ENCODE measurements around the gene CEP85.

The CEP85 gene

GRCh38 chr1:26233903-26234643 lies at the start of gene CEP85:
TSS of gene CEP85 (plus strand) at chr1:26234200. CDS start at chr1:26239784, 5,584 bp downstream.
- DNase-seq = peak; percentile 96

GRCh38 chr1:26184883-26185282 lies 49.1 kb upstream of the CEP85 start:
- DNase-seq = no peak

DNA sequence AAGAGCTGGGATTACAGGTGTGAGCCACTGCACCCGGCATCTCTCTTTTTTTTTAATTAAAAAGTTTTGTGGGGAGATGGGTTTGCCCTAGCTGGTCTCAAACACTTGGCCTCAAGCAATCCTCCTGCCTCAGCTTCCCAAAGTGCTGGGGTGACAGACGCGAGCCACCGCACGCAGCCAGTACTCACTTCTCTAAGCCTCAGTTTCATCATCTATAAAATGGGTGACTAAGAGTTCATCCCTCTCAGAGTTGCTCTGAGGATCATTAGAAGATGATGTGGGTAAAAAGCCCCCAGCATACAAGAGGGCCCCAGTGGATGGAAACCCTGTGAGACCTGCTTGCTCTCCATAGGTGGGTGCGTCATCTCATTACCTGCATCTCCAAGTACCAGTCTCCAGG lies 46.1 kb upstream of the CEP85 start:
- DNase-seq = no peak

DNA sequence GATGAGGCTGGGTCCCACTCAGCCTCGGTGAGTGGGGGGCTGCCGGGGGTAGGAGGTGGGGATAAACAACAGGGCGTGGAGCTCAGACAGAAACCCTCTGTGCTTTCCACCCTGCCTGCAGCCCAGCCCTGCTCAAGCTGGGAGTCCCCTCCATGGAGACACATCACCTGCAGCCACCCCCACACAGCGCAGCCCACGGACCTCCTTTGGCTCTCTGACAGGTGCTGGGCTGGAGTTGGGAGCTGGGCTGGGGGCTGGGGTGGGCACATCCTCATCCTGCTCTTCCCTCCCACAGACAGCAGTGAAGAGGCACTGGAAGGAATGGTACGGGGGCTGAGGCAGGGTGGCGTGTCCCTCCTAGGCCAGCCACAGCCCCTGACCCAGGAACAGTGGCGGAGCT lies 45.5 kb upstream of the CEP85 start:
- no peak for DNase-seq

- no peak for DNase-seq
Measured at GRCh38 chr1:26189331-26189730, 44.7 kb upstream of the CEP85 start.

GRCh38 chr1:26189751-26190275 lies 44.2 kb upstream of the CEP85 start:
- no peak for DNase-seq

DNA sequence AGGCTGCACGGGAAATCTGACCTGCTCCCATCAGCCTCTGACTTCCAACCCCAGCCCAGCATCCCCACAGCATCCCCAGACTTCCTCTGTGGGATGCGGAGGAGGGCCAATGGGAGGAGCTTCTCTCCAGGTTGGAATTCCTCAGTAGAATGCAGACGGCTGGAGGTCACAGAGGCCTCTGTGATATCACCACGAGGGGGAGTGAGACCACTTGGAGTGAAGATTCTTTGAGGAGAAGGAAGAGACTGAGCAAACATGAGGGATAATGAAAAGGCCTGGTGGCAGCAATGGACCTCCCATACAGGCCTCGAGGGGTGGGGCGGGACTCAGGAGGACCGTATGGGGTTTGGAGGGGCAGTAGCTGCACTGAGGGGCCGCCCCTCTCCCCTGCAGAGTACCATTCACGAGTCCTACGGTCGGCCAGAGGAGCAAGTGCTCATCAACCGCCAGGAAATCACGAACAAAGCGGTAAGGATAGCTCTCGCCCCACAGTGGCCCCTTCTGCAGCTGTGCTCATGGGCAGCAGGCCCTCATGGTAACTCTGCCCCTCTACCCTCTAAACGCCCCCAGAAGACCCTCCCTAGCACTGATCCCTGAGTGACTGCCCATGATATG lies 43.5 kb upstream of the CEP85 start, which contains the start of gene CATSPER4:
Gene CATSPER4 (plus strand): TSS at position 230 of the 615 bp plus-strand sequence. CDS start 26 bp downstream, at position 256.
- DNase-seq = no peak

- DNase-seq = no peak
Measured at GRCh38 chr1:26191739-26192138, 42.3 kb upstream of the CEP85 start.

DNA sequence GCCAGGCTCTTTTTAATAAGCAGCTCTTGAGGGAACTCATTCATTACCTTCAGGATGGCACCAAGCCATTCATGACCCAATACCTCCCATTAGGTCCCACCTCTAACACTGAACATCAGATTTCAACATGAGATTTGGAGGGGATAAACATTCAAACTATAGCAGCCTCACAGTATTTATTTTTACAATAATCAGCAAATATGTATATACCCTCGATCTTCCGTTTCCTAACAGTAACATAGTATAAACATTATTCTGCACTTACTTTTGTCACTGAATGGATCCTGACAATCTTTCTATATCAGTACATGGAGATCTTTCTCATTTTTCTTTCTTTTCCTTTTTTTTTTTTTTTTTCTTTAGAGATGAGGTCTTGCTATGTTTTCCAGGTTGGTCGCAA lies 38.2 kb upstream of the CEP85 start:
- no peak for DNase-seq

DNA sequence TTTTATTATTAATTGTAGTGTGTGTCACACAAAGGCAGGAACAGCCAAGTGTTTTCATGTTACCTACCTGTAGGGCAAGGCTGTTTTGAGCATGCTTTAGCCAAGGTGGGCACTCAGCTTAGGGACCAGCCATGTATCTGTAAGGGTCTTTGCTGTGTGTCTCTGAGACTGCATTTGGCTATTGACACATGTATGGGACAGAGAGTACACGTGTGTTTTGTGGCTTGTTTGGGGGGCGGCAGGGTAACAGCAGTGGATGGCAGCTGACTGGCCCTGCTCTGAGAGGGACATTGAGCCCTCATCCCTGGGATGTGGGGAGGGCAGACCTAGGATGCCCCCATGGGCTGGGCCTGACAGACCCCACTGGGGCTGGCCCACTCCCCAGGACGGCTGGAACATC lies 36.7 kb upstream of the CEP85 start:
- DNase-seq = no peak

- no peak for DNase-seq
Measured at GRCh38 chr1:26197813-26198212, 36.2 kb upstream of the CEP85 start.

DNA sequence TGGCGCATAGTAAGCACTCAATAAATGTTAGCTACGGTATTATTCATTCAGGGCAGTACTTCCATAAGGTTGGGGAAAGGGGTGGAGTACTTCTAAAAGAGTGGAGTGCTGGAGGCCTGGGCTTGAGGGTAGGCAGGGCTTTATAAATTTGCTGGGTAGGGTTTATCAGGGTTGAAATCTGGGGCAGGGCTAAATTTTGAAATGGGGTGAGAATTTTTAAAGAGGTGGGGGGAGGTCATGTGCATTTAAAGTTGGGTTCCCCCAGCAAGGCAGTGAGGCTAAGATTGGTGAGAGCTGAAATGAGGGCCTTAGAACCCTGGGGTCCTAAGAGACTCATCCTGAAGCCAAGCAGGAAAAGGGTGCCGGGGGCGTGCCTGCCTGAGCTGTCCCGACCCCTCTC lies 33.6 kb upstream of the CEP85 start:
- DNase-seq = no peak

GRCh38 chr1:26203642-26204318 lies 30.2 kb upstream of the CEP85 start:
- no peak for DNase-seq

DNA sequence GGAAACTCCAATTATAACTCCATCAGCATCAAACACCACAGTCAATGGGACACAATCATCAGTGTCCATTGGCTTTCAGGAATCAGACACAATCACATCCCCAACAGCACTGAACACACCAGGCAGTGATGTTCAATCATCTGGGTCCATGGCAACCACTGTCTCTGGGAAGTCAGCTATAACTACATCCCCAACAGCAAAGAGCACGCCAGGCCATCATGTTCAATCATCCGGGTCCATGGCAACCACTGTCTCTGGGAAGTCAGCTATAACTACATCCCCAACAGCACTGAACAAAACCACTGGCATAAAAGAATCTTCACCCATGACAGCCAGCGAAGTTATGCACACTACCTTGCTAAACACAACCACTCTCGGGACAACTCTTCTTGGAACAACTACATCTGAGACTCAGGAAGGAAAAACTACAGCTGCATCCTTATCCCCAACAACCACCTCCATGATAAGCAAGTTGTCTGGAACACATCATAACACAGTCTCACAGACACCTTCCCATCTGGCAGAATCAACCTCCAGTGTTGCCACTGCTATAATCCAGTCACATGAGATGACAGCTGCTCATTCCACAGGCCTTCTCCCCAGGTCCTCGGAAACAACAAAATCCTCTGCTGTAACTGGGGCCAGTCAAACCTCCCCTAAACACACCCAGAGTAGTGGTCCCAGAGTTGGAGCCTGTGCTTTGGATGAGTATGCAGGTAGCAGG lies 23.7 kb upstream of the CEP85 start:
- no peak for DNase-seq

DNA sequence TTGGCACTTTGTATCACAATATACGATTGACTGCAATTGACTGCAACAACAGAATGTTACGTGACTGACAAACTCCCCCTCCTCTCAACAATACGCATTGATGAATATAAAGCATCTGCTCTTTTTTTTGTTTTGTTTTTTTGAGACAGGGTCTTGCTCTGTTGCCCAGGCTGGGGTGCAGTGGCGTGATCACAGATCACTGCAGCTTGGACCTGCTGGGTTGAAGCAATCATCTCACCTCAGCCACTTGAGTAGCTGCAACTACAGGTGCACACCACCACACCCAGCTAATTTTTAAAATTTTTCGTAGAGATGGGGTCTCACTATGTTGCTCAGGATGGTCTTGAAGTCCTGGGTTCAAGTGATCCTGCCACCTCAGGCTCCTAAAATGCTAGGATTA lies 21.3 kb upstream of the CEP85 start:
- DNase-seq = no peak

- no peak for DNase-seq
Measured at GRCh38 chr1:26213335-26213905, 20.6 kb upstream of the CEP85 start.

GRCh38 chr1:26215246-26215645 lies 18.8 kb upstream of the CEP85 start:
- no peak for DNase-seq

GRCh38 chr1:26218906-26219494 lies 15.0 kb upstream of the CEP85 start:
- peak; percentile 41 for DNase-seq

GRCh38 chr1:26220199-26220912 lies 13.6 kb upstream of the CEP85 start:
- no peak for DNase-seq

- DNase-seq = no peak
Measured at GRCh38 chr1:26221094-26221493, 12.9 kb upstream of the CEP85 start.

DNA sequence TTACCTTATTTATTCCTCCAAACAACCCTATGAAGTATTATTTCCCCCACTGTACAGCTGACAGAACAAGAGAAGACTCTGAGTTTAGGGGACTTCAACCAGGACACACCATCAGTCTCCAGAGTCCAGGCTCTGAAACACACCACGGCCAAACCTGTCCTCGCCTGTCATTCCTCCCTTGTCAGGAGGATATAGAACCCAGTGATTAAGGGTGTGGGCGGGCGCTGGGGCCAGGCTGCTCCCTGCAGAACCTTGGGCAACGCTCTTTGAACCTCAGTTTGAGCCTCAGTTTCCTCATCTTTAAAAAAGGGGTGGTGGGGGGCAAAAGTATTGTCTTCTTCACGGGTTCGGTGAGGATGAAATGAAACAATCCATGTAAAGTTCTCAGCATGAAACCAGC lies 9.4 kb upstream of the CEP85 start:
- no peak for DNase-seq

All from NCI-H446 treated with DMSO at 0.1 percent for 48 hours (cell line).